Activated naive CD4-positive, alpha-beta T cell treated with anti-CD3 and anti-CD28 coated beads, Interleukin-2, amount 50 U/mL, for 24 hours (primary cell): Measurements from ENCODE around the gene CAGE1.

Experiments used
- H3K27ac Mint-ChIP-seq: one replicate; pipeline ENCODE4 v1.8.0; 2021; ENCODE audit warnings: mild to moderate bottlenecking, mixed read lengths
- H3K27me3 Mint-ChIP-seq: one replicate; pipeline ENCODE4 v1.8.0; 2021; ENCODE audit warnings: mixed read lengths
- H3K36me3 Mint-ChIP-seq: one replicate; pipeline ENCODE4 v1.8.0; 2021; ENCODE audit warnings: mixed read lengths
- H3K4me1 Mint-ChIP-seq: one replicate; pipeline ENCODE4 v1.8.0; 2021; ENCODE audit warnings: mixed read lengths
- H3K4me3 Mint-ChIP-seq: one replicate; pipeline ENCODE4 v1.8.0; 2021; ENCODE audit warnings: mild to moderate bottlenecking, mixed read lengths
- H3K9me3 Mint-ChIP-seq: one replicate; pipeline ENCODE4 v1.8.0; 2021; ENCODE audit warnings: mixed read lengths

Gene CAGE1

DNA sequence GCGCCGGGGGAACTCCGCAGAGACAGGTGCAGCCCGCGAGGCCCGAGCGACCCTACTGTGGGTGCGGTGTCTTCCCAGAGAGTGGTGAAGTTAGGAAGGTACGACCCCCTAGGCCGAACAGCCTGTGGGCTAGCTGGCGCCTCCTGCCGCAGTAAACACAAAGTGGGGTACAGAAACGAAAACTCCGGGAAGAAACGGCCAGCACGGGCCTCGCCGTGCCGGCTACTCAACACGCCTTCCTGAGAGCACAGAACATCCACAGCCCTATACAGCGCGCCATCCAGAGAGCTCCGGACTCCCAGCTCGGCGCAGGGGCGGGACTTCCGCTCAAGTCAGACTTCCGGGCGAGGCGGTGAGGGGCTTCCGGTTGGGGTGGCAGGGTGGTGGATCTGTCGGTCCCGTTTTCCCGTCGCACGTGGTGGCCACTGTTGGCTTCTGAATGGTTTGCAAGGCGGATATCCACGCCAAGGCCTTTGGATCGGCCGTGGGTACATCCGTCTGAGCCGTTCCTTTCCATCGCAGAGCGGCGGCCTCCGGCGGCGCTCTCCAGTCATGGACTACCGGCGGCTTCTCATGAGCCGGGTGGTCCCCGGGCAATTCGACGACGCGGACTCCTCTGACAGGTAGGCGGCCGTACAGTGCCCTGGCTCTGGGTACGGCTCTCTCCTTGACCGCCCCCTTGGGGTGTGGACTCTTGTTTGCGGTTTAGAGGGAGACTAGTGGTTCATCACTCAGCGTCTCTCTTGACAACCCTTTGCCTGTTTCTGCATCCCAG, at the start of gene CAGE1, which contains the start of gene RIOK1:
Gene CAGE1, minus strand, starts transcription at position 292 of the 775 bp plus-strand sequence. CDS start 2,569 bp downstream, outside the sequence.
Gene RIOK1, plus strand, starts transcription at position 358 of the 775 bp plus-strand sequence. Its CDS starts 195 bp downstream, at position 553.
- peaks cover 51% of the 10 kb centered on the region for H3K4me1 Mint-ChIP-seq
- peak within 1 kb of the TSS; percentile 100 for H3K27ac Mint-ChIP-seq
- no peaks in the 10 kb centered on the region for H3K27me3 Mint-ChIP-seq

DNA sequence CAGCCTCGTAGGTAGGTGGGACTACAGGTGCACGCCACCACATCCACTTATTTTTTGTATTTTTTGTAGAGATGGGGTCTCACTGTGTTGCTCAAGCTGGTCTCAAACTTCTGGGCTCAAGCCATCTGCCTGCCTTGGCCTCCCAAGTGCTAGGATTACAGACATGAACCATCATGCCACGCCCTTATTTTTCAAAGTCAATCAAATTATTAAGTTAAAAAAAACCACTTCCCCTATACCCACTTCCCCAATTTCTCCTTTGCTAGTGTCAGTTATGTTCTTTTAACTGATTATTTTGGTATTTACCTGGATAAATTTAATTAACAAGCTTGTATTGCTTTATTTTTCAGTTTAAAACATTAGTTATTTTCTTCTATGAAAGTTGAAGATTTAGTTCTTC, 49.7 kb upstream of the CAGE1 start:
- Mint-ChIP-seq H3K4me1 (peaks cover 15% of the 10 kb centered on the region), H3K27ac (no peak overlapping the region), H3K36me3 (peaks cover 4% of the 10 kb centered on the region), H3K4me3 (peak overlapping the region; percentile 39), H3K27me3 (peaks cover 3% of the 10 kb centered on the region), H3K9me3 (peaks cover 5% of the 10 kb centered on the region)

More for the DNA sequence above, at the start of gene CAGE1, which contains the start of gene RIOK1:
- Mint-ChIP-seq H3K4me3 (peak within 1 kb of the TSS; percentile 93), H3K36me3 (peaks cover 17% of the 10 kb centered on the region), H3K9me3 (no peaks in the 10 kb centered on the region)

DNA sequence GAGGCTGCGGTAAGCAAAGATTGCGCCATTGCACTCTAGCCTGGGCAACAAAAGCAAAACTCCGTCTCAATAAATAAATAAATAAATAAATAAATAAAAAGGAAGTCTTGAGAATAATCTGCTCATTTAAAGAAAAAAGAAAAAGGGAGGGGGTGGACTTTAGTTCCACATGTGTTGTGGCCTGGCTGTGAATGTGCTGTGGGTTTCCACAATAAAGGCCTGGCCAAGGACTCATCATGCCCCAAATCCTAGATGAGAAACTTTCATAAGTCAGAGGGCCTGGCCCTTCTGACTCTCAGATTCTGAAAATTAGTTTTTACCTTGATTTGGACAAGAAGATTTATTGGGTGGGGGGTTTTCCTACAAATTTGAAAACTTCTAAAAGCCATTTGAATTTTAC, 48.5 kb upstream of the CAGE1 start:
- H3K36me3 Mint-ChIP-seq = peaks cover 4% of the 10 kb centered on the region
- no peak overlapping the region for H3K4me3 Mint-ChIP-seq
- H3K27me3 Mint-ChIP-seq = peaks cover 3% of the 10 kb centered on the region
- peaks cover 5% of the 10 kb centered on the region for H3K9me3 Mint-ChIP-seq
- H3K4me1 Mint-ChIP-seq = peaks cover 15% of the 10 kb centered on the region
- H3K27ac Mint-ChIP-seq = no peak overlapping the region

DNA sequence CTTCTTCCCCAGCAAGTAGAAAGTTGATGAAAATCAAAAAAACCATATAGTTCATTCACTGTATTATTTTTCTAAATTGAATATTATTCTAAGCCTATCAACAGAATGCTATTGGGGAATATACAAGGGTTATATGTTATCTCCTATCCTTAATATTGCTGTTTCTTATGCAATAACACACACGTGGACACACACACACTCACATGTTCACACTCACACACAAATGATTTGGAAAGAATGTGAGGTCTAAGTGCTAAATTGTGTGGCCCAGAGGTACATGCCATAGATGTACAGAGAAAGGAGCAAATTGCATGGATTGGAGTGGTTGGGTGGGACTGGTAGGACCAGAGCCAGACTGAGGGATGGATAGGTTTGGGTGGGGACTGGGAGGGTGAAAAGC, 45.1 kb upstream of the CAGE1 start:
- Mint-ChIP-seq H3K27ac (no peak overlapping the region), H3K36me3 (peaks cover 4% of the 10 kb centered on the region), H3K4me1 (peaks cover 12% of the 10 kb centered on the region)

DNA sequence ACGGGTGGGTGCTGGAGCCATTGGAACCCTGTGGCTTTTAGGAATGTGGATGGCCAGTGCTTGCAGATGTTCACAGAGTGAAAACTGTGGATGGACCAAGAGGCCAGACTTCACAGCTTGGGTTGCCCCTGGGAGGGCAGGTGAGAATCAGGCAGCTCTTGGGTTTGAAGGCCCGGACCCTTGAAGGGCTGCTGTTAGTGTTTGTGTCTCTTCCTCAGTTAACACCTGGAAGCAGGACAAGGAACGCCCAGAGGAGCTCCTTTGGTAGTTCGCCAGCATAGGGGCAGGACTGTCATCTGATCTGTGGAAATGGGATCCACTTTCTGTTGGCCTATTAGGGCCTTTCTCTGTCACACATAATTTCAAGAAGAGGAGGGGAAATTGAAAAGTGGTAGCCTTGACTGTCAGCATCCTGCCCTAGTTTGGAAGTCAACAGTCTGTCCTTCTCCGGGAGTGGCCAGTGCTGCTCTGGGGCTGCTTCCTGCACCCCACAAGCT, 43.6 kb upstream of the CAGE1 start:
- H3K4me3 Mint-ChIP-seq = no peak overlapping the region
- no peaks in the 10 kb centered on the region for H3K4me1 Mint-ChIP-seq
- H3K9me3 Mint-ChIP-seq = peaks cover 5% of the 10 kb centered on the region
- H3K27ac Mint-ChIP-seq = no peak overlapping the region
- H3K36me3 Mint-ChIP-seq = peaks cover 4% of the 10 kb centered on the region
- peaks cover 6% of the 10 kb centered on the region for H3K27me3 Mint-ChIP-seq

More for the DNA sequence above, 45.1 kb upstream of the CAGE1 start:
- Mint-ChIP-seq H3K9me3 (peaks cover 5% of the 10 kb centered on the region), H3K27me3 (peaks cover 6% of the 10 kb centered on the region), H3K4me3 (no peak overlapping the region)

DNA sequence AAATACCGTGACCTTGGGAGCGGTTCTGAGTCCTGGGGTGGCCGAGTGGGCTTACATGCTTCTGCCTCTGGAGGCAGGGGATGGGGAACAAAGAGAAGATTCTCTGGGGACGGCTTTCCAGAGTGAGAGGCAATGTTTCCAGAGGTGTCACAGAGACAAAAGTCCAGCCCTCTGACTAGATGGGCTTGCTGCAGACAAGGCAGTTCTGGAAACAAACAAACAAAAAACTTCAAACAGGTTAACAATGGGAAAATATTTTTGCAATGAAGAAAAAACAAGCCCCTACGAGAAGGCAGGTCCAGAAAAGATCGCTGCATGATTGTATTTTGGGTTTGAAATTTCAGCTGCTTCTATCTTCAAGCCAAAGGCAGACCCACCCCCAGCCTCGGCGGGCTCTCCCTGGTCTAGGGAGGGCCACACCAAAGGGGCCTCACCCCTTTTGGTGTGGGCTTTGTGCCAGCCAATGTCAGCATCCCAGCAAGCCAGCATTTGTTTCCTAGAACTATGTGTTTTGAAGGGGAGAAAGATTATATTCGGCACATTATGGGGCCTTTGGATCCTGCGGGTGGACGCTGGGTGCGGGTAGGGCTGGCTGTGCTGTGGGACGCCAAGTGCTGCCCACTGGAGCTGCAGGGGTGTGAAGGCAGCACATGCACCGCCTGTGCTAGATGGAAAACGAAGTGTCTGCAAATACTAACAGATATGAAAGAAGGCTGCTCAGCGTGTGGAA, 43.0 kb upstream of the CAGE1 start:
- peaks cover 4% of the 10 kb centered on the region for H3K36me3 Mint-ChIP-seq
- peaks cover 6% of the 10 kb centered on the region for H3K27me3 Mint-ChIP-seq
- peaks cover 5% of the 10 kb centered on the region for H3K9me3 Mint-ChIP-seq
- no peak overlapping the region for H3K4me3 Mint-ChIP-seq
- no peaks in the 10 kb centered on the region for H3K4me1 Mint-ChIP-seq
- peak overlapping the region; percentile 68 for H3K27ac Mint-ChIP-seq

DNA sequence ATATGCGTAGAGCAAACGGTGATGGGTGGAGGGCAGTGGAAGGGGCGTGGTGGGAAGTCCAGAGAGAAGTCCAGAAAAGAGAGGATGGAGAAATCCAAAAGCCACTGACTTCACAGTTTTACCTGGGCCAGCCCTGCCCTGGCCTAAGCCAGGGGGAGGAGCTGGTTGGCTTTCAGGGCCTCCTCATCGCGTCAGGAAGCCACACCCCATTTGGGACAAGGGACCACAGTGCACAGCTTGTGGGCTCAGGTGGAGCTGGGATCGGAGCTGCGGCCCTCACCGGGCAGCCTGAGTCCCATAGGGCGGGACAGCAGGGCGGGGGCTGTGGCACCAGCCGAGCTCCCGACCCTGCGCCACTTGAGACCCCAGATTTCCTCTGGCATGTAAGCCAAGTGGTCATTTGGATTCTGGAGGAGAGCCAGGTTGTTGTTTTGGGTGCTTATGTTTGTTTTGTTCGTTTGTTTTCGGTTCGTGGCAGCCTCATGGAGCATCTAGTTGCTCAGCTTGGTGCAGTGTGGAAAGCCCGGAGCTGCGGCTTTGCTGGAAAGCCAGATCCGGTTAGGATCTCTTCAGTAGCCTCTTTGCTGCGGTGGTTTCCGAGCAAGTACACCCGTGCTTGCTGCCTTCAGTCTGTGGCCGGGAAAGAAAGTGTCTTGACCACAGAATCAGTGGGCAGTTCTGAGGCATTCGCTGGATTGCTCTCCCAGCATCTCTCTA, 42.3 kb upstream of the CAGE1 start:
- Mint-ChIP-seq H3K27me3 (peaks cover 6% of the 10 kb centered on the region), H3K4me1 (no peaks in the 10 kb centered on the region), H3K4me3 (no peak overlapping the region), H3K27ac (no peak overlapping the region), H3K36me3 (peaks cover 4% of the 10 kb centered on the region), H3K9me3 (peaks cover 5% of the 10 kb centered on the region)

DNA sequence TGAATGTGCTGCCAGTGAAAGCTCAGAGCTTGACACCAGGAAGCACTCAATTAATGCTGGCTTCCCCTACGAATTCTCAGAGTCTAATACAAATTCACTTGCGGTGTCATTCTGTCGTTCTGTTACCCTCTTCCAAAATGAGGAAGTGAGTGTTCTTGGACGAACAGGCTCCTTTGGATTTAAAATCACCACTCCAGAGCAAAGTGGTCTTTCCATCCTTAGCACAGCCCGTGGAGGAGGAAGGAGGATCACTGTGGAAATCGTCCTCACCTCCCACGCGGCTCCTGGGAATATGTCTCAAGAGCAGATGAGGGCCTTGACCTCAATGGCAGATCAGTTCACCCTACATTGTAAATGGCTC, 41.8 kb upstream of the CAGE1 start:
- H3K36me3 Mint-ChIP-seq = peaks cover 4% of the 10 kb centered on the region
- H3K27me3 Mint-ChIP-seq = peaks cover 6% of the 10 kb centered on the region
- no peak overlapping the region for H3K27ac Mint-ChIP-seq
- H3K4me3 Mint-ChIP-seq = no peak overlapping the region
- peaks cover 5% of the 10 kb centered on the region for H3K9me3 Mint-ChIP-seq
- no peaks in the 10 kb centered on the region for H3K4me1 Mint-ChIP-seq

DNA sequence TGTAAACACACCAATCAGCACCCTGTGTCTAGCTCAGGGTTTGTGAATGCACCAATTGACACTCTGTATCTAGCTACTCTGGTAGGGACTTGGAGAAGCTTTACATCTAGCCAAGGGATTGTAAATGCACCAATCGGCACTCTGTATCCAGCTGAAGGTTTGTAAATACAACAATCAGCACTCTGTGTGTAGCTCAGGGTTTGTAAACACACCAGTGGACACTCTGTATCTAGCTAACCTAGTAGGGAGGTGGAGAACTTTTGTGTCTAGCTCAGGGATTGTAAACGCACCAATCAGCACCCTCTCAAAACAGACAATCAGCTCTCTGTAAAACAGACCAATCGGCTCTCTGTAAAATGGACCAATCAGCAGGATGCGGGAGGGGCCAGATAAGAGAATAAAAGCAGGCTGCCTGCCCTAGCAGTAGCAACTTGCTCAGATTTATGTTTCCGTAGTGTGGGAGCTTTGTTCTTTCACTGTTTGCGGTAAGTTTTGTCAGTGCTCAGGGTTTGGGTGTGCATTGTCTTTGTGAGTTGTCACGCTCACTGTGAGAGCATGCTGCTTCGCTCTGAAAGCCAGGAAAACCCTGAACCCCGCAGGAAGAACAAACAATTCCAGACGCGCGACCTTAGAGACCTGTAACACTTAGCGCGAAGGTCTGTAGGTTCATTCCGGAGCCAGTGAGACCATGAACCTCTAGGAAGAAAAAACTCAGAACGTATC, 37.1 kb upstream of the CAGE1 start:
- no peak overlapping the region for H3K27ac Mint-ChIP-seq
- H3K4me3 Mint-ChIP-seq = no peak overlapping the region
- no peaks in the 10 kb centered on the region for H3K4me1 Mint-ChIP-seq
- no peaks in the 10 kb centered on the region for H3K9me3 Mint-ChIP-seq
- no peaks in the 10 kb centered on the region for H3K27me3 Mint-ChIP-seq
- peaks cover 2% of the 10 kb centered on the region for H3K36me3 Mint-ChIP-seq

DNA sequence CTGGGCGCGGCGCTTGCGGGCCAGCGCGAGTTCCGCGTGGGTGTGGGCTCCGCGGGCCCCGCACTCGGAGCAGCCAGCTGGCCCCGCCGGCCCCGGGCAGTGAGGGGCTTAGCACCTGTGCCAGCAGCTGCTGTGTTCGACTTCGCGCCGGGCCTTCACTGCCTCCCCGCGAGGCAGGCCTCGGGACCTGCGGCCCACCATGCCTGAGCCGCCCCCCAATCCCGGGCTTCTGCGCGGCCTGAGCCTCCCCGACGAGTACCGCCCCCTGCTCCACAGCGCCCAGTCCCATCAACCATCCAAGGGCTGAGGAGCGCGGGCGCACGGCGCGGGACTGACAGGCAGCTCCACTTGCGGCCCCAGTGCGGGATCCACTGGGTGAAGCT, 36.3 kb upstream of the CAGE1 start:
- H3K36me3 Mint-ChIP-seq = peaks cover 2% of the 10 kb centered on the region
- no peak overlapping the region for H3K4me3 Mint-ChIP-seq
- H3K4me1 Mint-ChIP-seq = no peaks in the 10 kb centered on the region
- H3K27ac Mint-ChIP-seq = no peak overlapping the region
- H3K9me3 Mint-ChIP-seq = no peaks in the 10 kb centered on the region
- no peaks in the 10 kb centered on the region for H3K27me3 Mint-ChIP-seq

DNA sequence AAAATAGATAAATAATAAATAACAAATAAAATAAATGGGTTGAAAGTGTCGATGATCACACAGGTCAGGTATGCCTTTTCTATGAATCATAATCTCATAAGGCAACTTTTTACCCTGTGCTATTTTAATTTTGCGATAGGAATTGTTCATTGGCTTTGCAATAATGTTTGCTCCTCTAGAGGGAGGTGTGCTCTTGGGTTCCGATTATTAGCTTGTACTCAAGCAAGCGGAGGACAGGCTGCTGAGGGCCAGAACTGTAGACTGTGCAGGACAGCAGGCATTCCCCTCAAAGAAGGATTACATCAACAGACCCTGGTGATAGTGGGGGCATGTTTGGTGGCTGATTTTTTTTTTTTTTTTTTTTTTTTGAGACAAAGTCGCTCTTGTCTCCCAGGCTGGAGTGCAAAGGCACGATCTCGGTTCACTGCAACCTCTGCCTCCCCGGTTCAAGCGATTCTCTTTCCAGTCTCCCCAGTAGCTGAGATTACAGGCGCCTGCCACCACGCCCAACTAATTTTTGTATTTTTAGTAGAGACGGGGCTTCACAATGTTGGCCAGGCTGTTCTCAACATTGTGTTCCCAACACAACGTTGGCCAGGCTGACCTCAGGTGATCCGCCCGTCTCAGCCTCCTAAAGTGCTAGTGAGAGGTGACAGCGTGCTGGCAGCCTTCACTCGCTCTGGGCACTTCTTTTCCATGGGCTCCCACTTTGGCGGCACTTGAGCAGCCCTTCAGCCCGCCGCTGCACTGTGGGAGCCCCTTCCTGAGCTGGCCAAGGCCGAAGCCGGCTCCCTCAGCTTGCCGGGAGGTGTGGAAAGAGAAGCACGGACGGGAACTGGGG, 35.6 kb upstream of the CAGE1 start:
- H3K27me3 Mint-ChIP-seq = no peaks in the 10 kb centered on the region
- H3K4me3 Mint-ChIP-seq = no peak overlapping the region
- H3K36me3 Mint-ChIP-seq = peaks cover 2% of the 10 kb centered on the region
- H3K4me1 Mint-ChIP-seq = no peaks in the 10 kb centered on the region
- H3K27ac Mint-ChIP-seq = no peak overlapping the region
- H3K9me3 Mint-ChIP-seq = no peaks in the 10 kb centered on the region

DNA sequence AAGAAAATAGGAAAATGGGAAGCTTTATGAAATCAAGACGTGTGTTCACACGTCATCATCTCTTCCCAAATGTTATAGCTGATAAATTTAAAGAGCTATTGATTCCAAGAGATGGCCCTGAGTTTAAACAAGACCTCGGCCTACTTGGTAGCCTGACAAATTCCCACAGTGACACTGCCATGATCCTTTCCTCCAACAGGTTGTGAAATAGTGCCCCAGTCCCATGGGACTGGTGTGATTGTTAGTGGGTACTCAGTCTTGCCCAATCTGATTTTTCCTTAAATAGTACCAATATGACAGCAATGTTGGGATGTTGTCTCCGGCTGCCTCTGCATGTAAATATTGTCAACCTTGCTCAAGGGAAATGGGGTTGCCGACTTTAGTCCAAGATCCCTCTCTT, 34.5 kb upstream of the CAGE1 start:
- Mint-ChIP-seq H3K27me3 (no peaks in the 10 kb centered on the region), H3K4me3 (no peak overlapping the region), H3K27ac (no peak overlapping the region), H3K4me1 (no peaks in the 10 kb centered on the region), H3K9me3 (no peaks in the 10 kb centered on the region), H3K36me3 (peaks cover 2% of the 10 kb centered on the region)

DNA sequence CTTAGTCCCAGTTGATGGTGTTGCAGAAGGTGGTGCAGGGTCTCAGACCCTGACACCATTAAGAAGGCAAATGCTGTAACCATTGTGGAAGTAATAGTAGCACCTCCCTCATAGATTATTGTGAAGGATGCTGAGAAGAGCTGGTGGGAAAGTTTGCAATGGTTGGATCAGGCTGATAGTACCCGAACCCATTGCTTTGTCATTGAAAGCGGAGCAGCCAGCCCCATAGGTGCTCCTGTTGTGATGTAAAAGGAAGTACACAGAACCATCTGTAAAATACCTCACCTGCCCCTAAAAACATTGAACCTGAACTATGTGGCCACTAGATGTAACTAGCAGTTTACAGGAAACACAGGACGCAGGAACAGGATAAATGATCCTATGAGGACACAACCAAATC, 31.5 kb upstream of the CAGE1 start:
- Mint-ChIP-seq H3K27ac (no peak overlapping the region), H3K27me3 (no peaks in the 10 kb centered on the region), H3K4me3 (no peak overlapping the region), H3K36me3 (peaks cover 15% of the 10 kb centered on the region), H3K4me1 (peaks cover 8% of the 10 kb centered on the region), H3K9me3 (no peaks in the 10 kb centered on the region)

DNA sequence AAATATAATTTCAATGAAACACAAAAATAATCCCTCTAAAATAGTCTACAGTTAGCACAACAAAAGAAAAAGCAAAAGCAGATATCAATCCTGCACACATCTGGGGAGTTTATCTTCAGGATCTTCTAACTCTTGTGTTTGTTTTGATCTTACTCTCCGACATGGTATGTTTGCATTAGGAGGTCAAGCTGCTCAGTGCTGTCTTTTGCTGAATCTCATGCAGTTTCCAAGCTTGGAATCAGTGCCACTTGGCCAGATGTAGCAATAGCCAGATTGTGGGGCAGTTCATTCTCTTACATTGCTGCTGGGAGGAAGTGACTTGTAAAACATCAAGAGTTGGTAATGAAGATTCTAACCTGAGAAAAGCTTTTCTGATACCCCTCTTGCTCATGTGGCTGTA, 29.5 kb upstream of the CAGE1 start:
- Mint-ChIP-seq H3K27me3 (no peaks in the 10 kb centered on the region), H3K36me3 (peaks cover 23% of the 10 kb centered on the region), H3K4me1 (peaks cover 8% of the 10 kb centered on the region), H3K4me3 (no peak overlapping the region), H3K27ac (no peak overlapping the region), H3K9me3 (no peaks in the 10 kb centered on the region)
